Measurements from ENCODE around the gene NTN4.

- no peak for TF ChIP-seq POLR2A (IDR thresholded peaks at IDR 0.05)
- no peak for TF ChIP-seq CTCF (IDR thresholded peaks at IDR 0.05)
Observed at GRCh38 chr12:95633049-95633731, 157.4 kb downstream of the NTN4 start.

Data from prostate gland (tissue), 2 donors.